GM21723 (cell line): ENCODE data around the gene PGPEP1.

Source experiments
- ATAC-seq: cut with Tn5 transposase; IDR thresholded peaks from one replicate; pipeline ENCODE4 v1.9.1; 2021; ENCODE audit warnings: mild to moderate bottlenecking, moderate library complexity; ENCODE audit not compliant: unreplicated experiment

PGPEP1 gene

DNA sequence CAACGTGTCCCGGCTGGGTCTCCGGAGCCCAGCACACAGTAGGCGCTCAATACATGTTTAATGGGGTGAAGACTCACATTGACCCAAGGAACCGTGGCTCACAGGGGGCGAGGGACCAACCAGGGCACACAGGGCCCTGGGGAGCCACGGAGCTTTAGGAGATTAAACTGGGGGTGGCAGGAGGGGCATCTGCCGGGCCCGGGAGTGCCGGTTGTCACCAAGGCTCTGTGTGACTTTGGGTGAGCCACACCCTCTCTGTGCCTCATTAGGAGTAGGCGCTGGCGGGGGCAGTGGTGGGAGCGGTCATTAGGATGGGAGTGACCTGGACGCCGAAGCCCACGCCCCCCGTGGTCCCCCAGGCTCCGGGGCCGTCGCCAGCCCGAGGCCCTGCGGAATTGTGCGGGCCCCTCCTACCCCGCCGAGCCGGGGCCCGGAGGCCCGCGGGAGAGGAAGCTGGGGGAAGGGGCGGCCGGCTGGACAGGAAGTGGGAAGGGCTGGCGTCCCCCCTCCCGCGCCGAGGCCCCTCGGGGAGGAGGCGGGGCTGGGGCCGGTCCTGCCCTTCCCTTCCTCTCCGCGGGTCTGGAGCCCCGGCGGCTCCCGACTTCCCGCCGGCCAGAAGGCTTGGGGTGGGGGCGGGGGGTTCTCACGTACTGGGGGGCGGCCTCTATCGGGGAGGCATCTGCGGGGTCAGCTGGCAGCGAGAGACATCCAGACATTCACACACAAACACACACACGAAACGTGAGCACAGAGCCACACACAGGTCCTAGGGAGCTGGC lies 77.0 kb downstream of the PGPEP1 start:
- ATAC-seq, result no peak

DNA sequence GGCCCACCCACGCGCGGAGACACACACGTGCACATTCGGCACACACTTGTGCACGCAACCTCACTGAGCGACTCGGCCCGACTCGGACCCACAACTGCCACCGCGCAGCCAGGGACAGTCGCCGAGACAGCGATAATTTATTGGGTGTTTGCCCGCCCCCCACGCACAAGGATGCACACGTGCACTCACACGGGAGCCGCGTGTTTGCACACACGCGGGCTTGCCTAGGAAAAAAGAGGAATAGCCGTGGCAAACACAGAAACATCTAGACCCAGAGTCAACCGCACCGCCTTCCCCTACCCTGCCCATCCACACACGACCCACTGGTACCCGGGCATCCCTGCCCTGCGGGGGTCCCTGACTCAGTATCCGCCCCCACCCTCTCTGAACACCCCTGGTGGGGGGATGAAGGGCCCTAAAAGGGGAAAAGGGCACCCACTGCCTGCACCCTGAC lies 77.7 kb downstream of the PGPEP1 start:
- ATAC-seq, result no peak

DNA sequence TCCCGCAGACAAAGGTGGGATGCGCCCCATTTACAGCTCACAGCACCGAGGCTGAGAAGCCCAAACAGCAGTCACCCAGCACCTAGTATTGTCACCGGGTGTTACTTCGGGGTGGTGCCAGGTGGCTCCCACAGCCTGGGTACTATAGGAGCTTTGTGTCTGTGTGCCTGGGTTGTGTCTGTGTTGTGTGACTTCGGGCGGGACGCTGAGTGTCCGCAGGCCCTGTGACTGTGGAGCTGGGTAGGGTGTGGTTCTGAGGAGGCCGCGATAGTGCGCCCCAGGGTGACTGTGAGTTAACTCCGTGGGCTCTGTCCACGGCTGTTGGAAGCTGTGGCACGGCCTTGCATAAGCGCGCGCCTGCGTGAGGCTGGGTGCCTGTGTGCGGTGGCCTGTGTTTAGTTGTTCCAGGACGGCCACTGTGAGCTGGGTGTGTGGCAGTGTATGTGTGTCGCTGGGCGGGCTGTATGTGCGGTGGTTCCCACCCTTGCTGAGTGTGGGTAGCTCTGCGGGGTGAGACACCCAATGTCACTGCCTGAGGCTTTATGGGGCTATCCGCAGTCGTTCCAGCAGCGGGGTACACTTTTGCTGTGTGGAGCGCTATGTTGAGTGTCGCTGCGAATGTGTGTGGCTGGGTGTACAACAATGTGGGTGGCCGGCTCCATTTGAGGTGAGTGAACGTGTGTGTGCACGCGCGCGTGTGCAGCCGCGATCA lies 78.2 kb downstream of the PGPEP1 start:
- no peak for ATAC-seq

DNA sequence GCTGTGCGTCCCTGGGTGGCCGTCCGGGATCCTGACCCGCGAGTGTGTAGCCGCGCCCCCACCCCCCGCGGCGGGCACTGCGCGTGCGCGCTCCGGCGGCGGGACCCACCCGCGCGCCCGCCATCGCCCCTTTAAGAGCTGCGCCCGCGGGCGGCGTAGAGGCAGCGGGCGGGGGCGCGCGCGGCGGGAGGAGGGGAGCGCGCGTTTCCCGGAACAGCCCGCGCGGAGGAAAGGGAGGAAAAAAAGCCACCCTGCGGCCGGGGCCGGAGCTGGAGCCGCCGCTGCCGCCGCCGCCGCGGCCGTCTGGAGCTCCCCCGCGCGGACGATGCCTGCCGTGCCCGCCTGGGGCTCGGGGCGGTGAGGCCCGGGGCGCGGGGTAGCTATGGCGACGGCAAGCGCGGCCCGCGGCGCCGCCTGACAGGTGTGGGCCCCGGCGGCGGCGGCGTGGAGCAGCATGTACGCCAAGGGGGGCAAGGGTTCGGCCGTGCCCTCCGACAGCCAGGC lies 78.8 kb downstream of the PGPEP1 start, which contains the start of gene SSBP4:
SSBP4 (plus strand) TSS at position 204 of the 504 bp plus-strand sequence; CDS start at position 455, 251 bp downstream.
- no peak for ATAC-seq
